AML-193 (cell line): ENCODE data around the gene TREML1.

Experiments used
- DNase-seq, 2 experiments: peaks; one replicate each; lab custom pipeline; 2025; lab: John Stamatoyannopoulos, UW

TREML1 gene

DNA sequence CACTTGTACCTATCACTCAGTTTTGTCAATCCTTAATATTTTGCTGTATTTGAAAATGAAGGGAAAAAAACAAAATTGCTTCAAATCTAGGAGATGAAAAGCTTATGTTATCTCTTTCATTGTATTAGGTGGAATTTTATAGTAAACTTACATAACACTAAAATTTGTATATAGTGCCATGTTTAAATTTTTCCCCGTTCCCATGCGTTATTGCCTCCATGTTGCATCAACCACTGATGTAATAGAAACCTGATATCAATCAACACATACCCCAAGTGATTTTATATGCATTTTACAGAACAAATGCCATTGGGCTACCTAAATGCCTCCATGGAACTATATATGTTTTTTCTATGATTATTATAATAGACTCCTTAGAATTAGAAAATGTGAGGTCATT lies 23.5 kb upstream of the TREML1 start:
- DNase-seq: no peak

DNA sequence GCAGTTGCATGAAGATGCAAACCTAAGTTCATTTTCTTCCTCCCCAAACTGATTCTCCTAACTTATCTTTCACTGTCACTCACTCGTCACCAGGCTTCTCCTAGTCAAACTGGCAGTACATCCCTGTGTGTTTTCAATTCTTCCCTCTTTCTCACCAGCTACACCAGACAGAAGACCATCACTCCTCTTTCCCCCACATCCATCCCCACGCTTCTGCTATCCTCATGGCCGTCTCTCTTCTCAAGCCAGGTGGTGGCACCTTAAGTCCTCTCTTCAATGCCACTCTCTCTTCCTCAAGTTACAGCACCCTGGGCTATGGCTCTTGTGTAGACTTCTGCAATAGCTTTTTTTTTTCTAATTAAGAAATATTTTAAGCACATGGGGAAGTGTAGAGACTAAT lies 23.1 kb upstream of the TREML1 start:
- no peak for DNase-seq

DNA sequence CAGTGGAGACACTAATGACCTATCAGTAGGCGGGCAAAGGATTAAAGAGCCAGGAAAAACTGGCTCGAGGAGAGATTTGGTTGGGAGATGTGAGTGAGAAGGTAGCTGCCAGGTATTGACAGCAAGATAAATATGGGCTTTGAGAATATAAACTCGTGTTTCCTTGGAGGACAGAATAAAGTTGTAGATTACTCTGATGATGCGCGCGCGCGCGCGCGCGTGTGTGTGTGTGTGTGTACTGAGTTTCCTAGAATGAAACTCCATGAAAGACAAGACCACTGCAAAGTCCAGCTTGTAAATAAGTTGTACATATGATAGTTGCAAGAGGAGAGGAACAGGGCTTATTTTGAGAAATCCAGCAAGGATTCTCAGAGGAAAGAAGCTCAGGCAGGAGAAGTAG lies 22.0 kb upstream of the TREML1 start:
- DNase-seq: no peak

DNA sequence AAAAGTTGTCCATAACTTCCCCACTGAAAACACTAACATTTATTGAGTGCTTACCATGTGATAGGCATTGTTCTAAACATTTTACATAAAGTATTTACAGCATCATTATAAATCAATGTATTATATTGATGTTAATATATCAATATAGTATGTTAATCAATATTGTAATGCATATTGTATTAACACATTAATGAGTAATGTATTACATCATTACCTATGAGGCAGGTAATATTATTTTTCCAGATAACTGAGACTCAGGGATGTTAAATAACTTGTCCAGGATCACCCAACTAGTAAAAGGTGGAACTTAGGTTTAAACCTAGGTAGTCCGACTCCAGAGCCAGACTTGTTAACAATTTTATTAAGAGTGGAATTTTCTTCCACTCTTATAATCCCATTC lies 20.9 kb upstream of the TREML1 start:
- DNase-seq: no peak

DNA sequence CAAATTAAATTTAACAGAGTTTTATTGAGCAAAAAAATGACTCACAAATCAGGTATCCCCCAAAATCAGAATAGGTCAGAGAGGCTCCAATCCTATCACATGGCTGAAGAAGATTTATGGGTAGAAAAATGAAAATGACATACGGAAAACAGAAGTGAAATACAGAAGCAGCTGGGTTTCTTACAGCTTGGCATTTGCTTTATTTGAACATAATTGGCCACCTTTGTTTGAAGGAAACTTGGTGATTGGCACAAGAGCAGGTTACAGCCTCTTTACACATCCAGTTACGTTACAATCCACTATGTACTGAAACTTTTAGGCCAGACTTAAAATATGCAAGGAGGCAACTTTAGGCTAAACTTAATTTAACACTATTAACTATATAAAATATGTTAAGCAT lies 20.5 kb upstream of the TREML1 start:
- no peak for DNase-seq

DNA sequence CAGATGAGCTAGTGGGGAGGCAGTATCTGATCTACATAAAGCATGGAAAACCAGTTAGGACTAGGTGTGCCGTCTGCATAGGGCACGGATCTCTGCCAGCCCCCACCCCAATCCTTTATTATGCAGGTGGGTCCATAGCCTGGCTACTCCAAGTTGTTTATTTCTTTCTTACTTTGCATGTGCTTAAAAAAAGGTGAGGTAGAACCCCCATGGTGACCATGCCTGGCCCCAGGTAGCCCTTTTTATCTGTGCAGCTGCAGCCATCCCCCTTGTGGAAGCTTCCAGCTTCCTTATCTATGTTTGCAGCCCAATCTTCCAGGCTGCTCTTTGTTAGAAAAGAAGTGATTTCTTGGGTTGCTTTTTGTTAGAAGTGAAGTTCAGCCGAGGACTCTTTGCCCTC lies 17.8 kb upstream of the TREML1 start:
- no peak for DNase-seq

DNA sequence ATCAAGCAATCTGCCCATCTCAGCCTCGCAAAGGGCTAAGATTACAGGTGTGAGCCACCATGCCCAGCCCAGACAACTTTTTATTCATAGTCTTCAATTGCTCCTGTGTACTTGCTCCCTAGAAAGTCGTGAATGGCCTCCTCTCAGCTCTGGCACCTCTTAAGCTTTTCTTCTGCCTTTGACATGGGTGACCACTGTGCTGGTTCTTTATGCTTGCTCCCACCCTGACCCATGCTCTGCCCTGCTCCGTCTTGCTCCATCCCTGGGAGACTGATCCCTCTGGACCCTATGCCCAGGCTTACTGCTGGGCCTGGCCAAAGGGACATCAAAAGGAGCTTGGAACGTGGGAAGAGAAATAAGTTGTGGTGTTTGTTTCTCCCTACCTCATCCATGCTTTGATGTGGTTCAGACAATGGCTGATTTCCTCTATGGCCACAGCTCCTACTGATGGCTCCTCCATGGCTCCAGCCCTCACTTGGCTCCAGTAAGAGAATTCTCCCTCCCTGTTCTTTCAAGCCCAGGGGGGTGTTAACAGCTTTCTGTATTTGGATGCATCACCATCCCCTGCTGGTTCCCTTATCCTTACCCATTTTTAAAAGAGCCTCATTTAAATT lies 16.5 kb upstream of the TREML1 start:
- DNase-seq: no peak

DNA sequence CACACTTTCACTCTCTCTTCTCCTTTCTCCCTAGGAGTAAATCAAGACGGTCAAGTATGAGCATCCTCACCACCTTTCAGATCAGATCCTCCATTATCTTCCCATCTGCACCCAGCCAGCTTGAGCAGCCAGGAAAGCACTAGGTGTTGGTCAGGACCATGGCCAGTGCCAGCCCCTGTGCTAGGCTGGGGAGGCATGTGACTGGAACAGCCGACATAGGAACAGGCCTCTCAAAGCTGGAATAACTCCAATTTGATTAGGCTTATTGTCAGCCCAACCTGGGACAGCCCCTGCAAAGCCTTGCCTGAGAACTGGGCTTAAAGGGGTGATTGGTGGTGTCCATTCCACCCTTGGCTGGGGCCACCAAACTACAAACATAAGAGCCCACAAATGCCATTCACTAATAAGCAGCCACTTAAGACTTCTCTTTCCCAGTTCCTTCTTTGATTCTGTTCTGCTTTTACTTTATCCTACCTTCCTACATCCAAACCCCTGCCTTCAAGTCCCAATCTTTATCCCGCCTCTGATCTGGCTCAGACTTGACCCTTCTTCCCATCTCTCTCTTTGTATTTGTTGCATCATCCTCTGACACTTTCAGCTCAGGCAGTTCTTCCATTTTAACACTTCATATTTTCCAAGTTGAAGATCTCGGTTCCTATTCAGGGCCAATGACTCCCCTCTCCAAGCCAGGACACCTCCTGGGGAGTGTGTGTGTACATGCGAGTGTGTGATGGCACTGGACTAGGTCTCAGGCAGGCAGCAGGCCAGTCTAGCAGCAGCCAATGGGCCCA lies 13.2 kb upstream of the TREML1 start:
- peak in 1 of 2 experiments; percentile 8 for DNase-seq

DNA sequence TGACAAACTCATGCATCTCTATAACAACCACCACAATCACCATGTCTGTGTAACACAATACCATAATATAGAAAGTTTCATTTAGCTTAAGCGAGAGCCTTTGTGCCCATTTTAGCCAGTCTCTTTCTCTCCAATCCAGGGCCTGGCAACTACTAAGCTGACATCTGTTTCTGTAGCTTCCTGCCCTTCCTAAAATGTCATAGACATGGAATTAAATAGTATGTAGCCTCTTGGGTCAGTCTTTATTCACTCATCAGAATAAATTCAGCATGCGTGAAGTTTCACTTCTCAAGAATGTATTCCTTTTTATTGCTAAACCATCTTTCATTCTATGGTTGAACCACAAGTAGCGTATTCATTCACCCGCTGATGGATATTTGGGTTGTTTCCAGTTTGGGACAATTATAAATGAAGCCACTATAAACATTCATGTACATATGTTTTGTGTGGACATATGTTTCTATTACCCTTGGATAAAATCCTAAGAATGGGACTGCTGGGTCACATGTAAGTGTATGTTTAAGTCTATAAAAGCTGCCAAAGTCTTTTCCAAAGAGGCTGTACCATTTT lies 10.5 kb upstream of the TREML1 start:
- DNase-seq: no peak

DNA sequence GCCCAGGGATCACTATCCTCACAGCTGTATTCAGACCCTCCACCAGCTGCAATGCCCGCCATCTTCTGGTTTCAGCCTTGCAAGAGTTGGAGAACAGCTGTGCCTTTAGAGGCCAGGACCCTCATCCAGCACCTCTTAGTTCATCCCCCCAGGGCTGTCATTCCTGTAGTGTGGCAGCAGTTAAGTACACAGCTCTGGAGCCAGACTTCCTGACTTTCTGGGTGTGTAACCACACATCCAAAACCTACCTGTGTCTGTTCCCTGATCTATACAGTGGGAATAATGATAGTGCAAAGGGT lies 9.2 kb upstream of the TREML1 start:
- DNase-seq: no peak

DNA sequence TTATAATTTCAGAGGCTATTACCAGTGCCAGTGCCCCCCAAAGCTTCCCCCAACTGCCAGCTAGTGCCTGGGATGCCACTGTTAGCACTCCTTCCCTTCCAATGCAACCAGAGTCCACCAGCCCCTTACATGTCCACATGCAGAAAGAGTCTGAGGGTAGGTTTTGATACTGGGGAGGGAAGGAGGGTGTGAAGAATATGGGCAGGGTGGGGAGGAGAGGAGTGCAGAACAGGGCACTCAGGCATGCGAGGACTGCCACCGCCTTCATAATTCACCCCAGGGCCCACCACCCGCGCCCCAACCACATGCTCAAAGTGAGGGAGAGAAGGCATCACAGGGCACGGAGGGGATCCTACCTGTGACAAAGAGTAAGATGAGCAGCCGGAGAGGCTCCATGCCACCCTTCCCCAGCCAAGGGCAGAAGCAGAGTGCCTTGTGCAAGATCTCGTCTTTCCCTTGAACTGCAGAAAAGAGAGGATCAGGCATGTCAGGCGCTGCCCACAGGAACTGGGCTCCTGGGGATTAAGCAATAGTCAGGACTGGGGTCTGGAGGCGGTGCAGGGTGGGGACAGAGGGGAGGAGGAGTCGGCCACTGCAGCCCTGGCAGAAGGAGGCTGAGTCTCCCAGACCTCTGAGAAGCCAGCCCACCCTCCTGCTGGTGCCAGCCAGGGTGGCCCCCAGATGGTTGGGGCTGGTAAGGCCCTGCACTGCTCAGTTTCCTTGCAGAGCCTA lies 8.7 kb upstream of the TREML1 start, which contains the start of gene TREM2:
TREM2 (minus strand) TSS at position 430 of the 732 bp plus-strand sequence; CDS start at position 396, 34 bp downstream.
- no peak for DNase-seq

DNA sequence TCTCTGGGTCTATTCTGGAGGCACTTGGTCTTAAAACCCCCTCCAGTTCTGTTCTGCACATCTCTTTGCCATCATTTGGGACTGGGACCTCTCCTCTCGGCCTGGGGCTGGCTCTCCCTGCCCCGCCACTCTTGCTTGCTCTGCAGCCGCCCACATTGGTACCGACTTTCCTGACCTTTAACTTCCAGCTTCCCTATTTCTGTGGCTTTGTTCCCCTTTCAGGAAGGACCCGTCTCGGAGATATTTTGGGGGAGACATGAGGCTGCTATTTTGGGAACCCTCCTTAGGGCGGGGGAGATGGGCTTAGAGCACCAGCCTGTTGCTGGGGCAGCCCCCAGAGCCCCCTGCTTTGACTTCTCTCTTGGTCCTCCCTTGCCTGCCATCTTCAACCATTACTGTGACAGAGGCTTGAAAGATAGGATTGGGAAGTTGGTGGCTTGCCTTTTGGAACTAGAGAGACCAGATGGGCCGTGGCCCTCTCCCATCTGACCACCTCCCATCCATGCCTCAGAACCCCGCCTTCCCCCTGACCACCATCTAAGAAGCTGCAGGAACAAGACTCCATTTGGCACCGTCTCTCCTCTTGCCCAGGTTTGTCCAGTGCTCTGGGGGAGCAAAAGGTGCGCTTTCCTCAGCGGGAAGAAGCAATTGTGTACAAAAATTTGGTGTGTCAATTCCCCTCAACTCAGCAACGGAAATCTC lies 7.9 kb upstream of the TREML1 start:
- DNase-seq: peak in 1 of 2 experiments; percentile 2

DNA sequence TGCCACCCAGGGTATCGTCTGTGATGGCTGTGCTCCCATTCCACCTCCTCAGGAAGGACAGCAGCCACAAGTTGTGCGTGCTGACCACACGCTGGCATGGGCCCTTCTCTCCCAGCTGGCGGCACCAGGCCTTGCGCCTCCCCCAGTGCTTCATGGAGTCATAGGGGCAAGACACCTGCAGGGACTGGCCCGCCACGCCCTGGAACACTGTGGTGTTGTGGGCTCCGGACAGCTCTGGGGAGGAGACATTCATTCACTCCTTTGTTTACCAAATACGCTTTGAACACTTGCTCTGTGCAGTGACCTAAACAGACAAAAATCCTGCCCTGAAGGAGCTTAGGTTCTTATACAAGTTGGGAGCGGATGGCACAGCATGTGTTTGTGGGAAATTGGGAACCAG lies 7.2 kb upstream of the TREML1 start:
- DNase-seq: no peak

DNA sequence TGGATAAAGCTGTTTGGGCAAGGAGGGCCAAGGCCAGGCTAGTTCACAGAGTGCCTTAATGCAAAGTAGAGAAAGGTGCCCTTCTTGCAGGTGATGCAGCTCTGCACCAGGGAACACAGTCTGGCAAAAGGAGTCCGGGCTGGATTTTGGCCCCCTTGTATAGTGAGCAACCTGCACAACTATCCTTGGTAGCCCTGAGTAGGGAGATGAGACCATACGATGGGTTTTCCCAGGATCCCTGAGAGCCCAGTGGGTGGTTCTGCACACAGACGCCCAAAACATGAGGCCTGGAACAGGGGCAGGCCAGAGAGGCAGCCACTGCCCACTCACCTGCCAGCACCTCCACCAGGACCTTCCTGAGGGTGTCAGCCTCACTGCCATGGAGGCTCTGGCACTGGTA lies 6.8 kb upstream of the TREML1 start:
- DNase-seq: no peak

DNA sequence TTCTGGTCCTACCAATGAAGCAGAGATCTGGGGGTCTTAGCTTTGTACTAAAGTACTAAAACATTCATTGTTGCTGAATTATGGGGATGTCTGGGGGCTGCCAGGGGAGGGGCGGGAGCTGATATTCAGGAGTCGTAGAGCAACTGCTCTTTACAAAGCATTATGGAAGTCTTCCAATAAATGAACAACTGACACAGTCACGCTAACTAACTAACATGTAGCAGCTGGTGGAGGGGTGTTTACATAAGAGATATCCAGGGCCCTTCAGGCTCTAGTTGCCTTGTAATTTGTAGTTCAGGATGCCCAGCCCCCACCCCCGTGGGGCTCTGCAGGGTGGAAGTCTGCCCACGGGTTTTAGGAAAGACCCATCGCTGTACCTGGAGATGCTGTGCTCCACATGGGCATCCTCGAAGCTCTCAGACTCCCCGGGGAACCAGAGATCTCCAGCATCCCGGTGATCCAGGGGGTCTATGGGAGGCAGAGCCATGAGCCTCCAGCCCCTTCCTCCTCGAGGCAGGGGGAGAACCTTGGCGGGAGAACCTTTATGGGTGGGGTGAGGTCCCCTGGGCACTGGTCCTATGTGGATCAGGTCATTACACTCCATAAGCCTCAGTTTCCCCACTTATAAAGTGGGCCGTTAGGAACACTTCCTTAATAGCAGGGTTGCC lies 5.4 kb upstream of the TREML1 start:
- DNase-seq: no peak

DNA sequence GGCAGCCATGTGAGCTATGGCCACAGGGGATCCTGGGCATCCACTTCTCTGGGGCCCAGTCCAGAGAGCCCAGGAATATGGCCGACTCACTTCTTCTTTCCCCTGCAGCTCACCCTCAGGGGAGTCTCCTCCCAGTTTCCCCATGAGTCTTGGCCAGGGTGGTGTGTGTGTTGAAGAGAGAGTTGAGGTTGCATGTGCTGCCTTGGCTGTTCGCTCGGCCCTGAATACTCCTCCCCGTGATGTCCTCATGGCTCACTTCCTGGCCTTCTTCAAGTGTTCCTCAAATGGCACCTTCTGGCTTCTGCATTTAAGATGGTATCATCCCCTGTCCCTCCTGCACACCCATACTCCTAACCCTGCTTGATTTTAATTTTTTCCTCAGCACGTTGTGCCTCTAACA lies 3.2 kb upstream of the TREML1 start:
- DNase-seq: no peak

DNA sequence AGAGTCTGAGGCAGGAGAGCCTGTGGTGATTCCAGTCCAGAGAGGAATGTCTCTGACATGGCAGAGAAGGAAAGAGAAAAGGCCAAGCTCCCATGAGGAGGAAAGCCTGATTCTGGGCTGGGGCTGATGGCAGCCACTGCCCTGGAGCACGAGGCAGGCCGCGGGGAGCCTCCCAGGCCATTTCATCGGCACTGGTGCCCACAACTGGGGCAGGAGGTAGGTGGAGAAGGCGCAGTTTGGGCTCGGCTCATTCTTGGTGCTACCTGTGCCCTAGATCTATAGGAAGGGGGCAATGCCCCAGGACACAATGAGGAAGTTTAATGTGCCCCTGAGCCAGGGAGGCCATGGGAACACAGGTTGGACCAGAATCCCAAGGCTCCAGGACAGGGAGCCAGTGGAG lies 2.6 kb upstream of the TREML1 start:
- no peak for DNase-seq

DNA sequence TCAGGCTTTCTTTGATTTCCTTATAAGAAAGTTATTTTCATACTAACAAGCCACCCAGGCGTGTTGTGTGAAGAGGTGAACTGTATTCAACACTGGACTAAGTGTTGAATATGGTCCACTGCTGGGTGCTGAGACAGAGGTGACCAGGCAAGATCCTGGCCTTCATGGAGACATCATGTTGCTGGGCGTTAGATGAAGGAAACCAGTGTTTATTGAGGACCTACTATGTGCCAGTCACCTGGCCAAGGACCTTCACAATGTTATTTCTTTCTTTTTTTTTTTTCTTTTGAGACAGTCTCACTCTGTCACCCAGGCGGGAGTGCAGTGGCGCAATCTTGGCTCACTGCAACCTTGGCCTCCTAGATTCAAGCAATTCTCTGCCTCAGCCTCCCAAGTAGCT lies 1.9 kb upstream of the TREML1 start:
- no peak for DNase-seq

DNA sequence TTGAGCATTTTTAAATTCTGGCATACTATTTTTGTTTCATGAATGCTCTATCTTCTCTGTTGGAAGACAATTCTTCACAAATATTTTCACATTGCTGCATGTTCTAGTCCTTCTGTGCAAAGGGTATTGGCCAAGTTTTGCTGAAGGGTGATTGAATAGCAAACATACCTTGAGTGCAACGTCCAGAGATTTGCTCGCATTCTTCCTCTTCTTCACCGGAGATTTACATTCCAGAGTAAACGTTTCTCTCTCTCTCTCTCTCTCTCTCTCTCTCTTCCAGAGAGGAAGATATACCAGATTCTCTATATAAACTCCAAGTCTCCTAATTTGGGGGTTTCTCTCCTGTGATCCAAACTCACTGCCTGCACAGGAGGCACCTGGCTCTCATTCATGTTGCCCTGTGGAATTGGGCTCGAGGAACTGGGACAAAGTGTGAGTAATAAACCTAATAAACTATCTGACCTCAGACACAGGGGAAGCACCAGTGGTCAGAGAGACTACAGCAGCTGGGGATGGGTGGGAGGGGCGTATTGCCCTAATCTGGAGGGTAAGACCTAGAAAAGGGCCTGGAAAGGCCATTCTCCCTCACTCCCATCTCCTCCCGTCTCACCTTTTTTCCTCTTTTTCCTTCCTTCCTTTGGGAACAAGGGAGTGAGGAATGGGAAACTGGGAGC lies 1.1 kb upstream of the TREML1 start:
- no peak for DNase-seq

DNA sequence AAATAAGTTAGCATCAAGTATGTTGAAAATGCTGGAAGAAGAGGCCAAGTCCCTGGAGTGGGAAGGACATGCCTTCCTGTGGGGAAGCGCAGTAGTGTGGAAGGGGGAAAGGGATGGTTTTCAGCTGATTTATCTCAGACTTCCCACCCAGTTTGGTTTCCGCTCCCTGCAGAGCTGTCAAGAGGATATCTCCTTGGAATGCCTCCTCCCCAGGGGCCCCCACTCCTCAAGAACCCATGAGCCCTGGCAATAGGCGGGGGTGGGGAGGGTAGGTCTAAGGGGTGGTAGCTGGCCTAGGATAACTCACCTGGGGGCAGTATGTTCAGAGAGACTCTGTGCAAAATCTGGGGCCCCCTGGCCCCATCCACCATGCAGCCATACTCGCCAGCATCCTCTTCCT lies 696 bp downstream of the TREML1 start:
- no peak for DNase-seq

DNA sequence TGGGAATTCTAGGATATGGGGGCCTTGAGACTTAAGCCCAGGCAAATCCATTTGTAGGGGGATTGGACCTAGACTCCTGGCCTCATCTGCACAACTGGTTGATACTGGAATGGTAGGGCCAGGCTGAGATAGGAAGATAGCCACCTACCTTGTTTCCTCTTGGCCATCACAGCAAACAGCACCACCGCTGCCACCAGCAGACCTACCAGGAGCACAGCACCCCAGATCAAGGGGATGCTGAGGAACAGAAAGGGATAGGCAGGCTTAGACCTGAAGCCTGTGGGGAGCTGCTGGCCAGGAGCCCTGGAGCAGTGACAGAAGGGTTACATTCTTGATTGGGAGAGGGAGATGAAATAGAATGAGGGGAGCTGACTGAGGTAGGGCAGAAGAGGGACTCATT lies 3.5 kb downstream of the TREML1 start:
- no peak for DNase-seq
